Measurements from ENCODE around the gene SPANXN2. TPM values are rescaled to one million over a fixed set of nuclear protein-coding genes. Genes with fewer than 3 reads are reported as not detected.
A peak's percentile ranks its signal among the peaks of the same experiment; 100 is the strongest.

The SPANXN2 gene
- total RNA-seq, 1 donor from 2014 or later = not detected

GRCh38 chrX:143701460-143701859 is 19.1 kb downstream of the SPANXN2 start:
- DNase-seq (ENCODE audit: low read depth) = no peak
- TF ChIP-seq CTCF (conservative IDR thresholded peaks at IDR 0.05; ENCODE audit: low read depth, low read length) = no peak
- no peak overlapping the region for H3K4me3 ChIP-seq (ENCODE audit: low read depth, low read length)

GRCh38 chrX:143694885-143695284 is 25.7 kb downstream of the SPANXN2 start:
- DNase-seq (ENCODE audit: low read depth) = no peak
- no peak overlapping the region for H3K4me3 ChIP-seq (ENCODE audit: low read depth, low read length)
- TF ChIP-seq CTCF (conservative IDR thresholded peaks at IDR 0.05; ENCODE audit: low read depth, low read length) = no peak

- TF ChIP-seq CTCF (conservative IDR thresholded peaks at IDR 0.05; ENCODE audit: low read depth, low read length) = no peak
- DNase-seq (ENCODE audit: low read depth) = no peak
- no peak overlapping the region for H3K4me3 ChIP-seq (ENCODE audit: low read depth, low read length)
Observed at GRCh38 chrX:143683486-143683885, 37.1 kb downstream of the SPANXN2 start.

GRCh38 chrX:143674926-143675325 is 45.6 kb downstream of the SPANXN2 start:
- DNase-seq (ENCODE audit: low read depth) = no peak
- no peak overlapping the region for H3K4me3 ChIP-seq (ENCODE audit: low read depth, low read length)
- no peak for TF ChIP-seq CTCF (conservative IDR thresholded peaks at IDR 0.05; ENCODE audit: low read depth, low read length)

GRCh38 chrX:143669395-143669794 is 51.2 kb downstream of the SPANXN2 start:
- no peak for DNase-seq (ENCODE audit: low read depth)
- H3K4me3 ChIP-seq (ENCODE audit: low read depth, low read length) = no peak overlapping the region
- TF ChIP-seq CTCF (conservative IDR thresholded peaks at IDR 0.05; ENCODE audit: low read depth, low read length) = peak; percentile 50

- no peak for DNase-seq (ENCODE audit: low read depth)
- no peak overlapping the region for H3K4me3 ChIP-seq (ENCODE audit: low read depth, low read length)
- peak; percentile 50 for TF ChIP-seq CTCF (conservative IDR thresholded peaks at IDR 0.05; ENCODE audit: low read depth, low read length)
Observed at GRCh38 chrX:143664302-143664701, 56.2 kb downstream of the SPANXN2 start.

GRCh38 chrX:143663755-143664154 is 56.8 kb downstream of the SPANXN2 start:
- no peak for TF ChIP-seq CTCF (conservative IDR thresholded peaks at IDR 0.05; ENCODE audit: low read depth, low read length)
- no peak overlapping the region for H3K4me3 ChIP-seq (ENCODE audit: low read depth, low read length)
- no peak for DNase-seq (ENCODE audit: low read depth)
